Caco-2 (cell line): Measurements from ENCODE around the gene GABRR2. TPM values are rescaled to one million over a fixed set of nuclear protein-coding genes. Genes with fewer than 3 reads are reported as not detected.
A peak's percentile ranks its signal among the peaks of the same experiment; 100 is the strongest.

Experiments used
- BruUV-seq: library from RNA; stranded (reverse); fragments of 400-500 nt; replicated peaks from 2 replicates; lab custom pipeline; 2021; lab: Mats Ljungman, UMichigan
- CTCF ChIA-PET: fragments of 300-600 bp; sonication (Branson Sonifier 250); formaldehyde crosslinking; loops from one replicate; lab custom pipeline; 2022; ENCODE audit warnings: antibody characterized with exemption; lab: Charles Lee
- POLR2A ChIA-PET: fragments of 300-600 bp; sonication (Branson Sonifier 250); formaldehyde crosslinking; loops from one replicate; lab custom pipeline; 2022; ENCODE audit warnings: antibody characterized with exemption; lab: Charles Lee
- DNase-seq, 2 experiments: peaks; one replicate each; pipeline versions ENCODE4 v3.0.0 to v3.0.0-alpha.2; 2020 to 2022
- H3K27me3 ChIP-seq: replicated peaks from 2 replicates; pipeline ENCODE4 v1.6.0; 2011; ENCODE audit warnings: low read length; ENCODE audit not compliant: control insufficient read depth, insufficient read depth
- H3K36me3 ChIP-seq: 2 replicates; pipeline ENCODE4 v1.5.1; 2011; ENCODE audit warnings: low read length; ENCODE audit not compliant: control insufficient read depth, insufficient read depth
- H3K4me1 ChIP-seq: fragments of 250-450 bp; sonication (Bioruptor Pico); 2 replicates; pipeline ENCODE4 v1.5.1; 2020; ENCODE audit warnings: mild to moderate bottlenecking
- H3K4me3 ChIP-seq: 2 replicates; pipeline ENCODE4 v1.5.1; 2011; ENCODE audit warnings: low read depth, mild to moderate bottlenecking, control low read depth, low read length
- H3K9me3 ChIP-seq: fragments of 250-450 bp; sonication (Bioruptor Pico); 2 replicates; pipeline ENCODE4 v1.5.1; 2020; ENCODE audit warnings: mild to moderate bottlenecking, moderate library complexity
- H3K27ac Mint-ChIP-seq: one replicate; pipeline ENCODE4 v1.8.0; 2022; ENCODE audit warnings: mixed read lengths; ENCODE audit not compliant: unreplicated experiment
- H3K27me3 Mint-ChIP-seq: one replicate; pipeline ENCODE4 v1.8.0; 2022; ENCODE audit warnings: mixed read lengths; ENCODE audit not compliant: insufficient read depth, unreplicated experiment
- H3K36me3 Mint-ChIP-seq: one replicate; pipeline ENCODE4 v1.8.0; 2022; ENCODE audit warnings: mild to moderate bottlenecking, mixed read lengths; ENCODE audit not compliant: insufficient read depth, unreplicated experiment
- H3K4me1 Mint-ChIP-seq: one replicate; pipeline ENCODE4 v1.8.0; 2022; ENCODE audit warnings: low read depth, mixed read lengths; ENCODE audit not compliant: unreplicated experiment
- H3K4me3 Mint-ChIP-seq: one replicate; pipeline ENCODE4 v1.8.0; 2022; ENCODE audit warnings: mild to moderate bottlenecking, moderate library complexity, mixed read lengths; ENCODE audit not compliant: unreplicated experiment
- H3K9me3 Mint-ChIP-seq: one replicate; pipeline ENCODE4 v1.8.0; 2022; ENCODE audit warnings: mixed read lengths; ENCODE audit not compliant: unreplicated experiment
- CTCF ChIP-seq, 2 experiments: fragments of 200-600 bp in 1 of 2; IDR thresholded peaks; 1 replicate in 1 of 2; 2 replicates in 1 of 2; pipeline versions ENCODE4 v1.5.1 to v1.8.0; 2011 to 2022; ENCODE audit warnings: antibody characterized with exemption in 1 of 2, control low read depth in 1 of 2, inconsistent platforms in 1 of 2, low read depth in 1 of 2, low read length in 1 of 2, mild to moderate bottlenecking in 1 of 2, moderate library complexity in 1 of 2; ENCODE audit not compliant: insufficient read depth in 1 of 2, severe bottlenecking in 1 of 2, unreplicated experiment in 1 of 2
- intact Hi-C: fragments of 100-400 bp; cut with micrococcal nuclease; formaldehyde crosslinking; loops from one replicate; pipeline ENCODE4 v1.10.0; 2022; ENCODE audit not compliant: unreplicated experiment
- total RNA-seq: library from RNA; stranded (reverse); gene quantifications from 2 replicates; pipeline ENCODE4 v1.2.3, GENCODE V29; 2022

The GABRR2 gene
- total RNA-seq, 1 experiment from 2014 or later: 0.29 TPM

GRCh38 chr6:89350281-89350966 lies 35.3 kb upstream of the GABRR2 start:
- Mint-ChIP-seq H3K4me1 (peaks cover 31% of the 10 kb centered on the region), H3K27me3 (no peaks in the 10 kb centered on the region), H3K4me3 (peak overlapping the region; percentile 27), H3K36me3 (peaks cover 12% of the 10 kb centered on the region), H3K27ac (peak overlapping the region; percentile 7), H3K9me3 (no peaks in the 10 kb centered on the region)
- ChIA-PET POLR2A (interaction anchor here (0.6 kb wide), 1 partner anchor 52 kb away, joined by 4 read pairs; no protein-coding TSS in a partner anchor), CTCF (no interaction called here)
- no peak for DNase-seq
- no peak for TF ChIP-seq CTCF (IDR thresholded peaks at IDR 0.05; ENCODE audit: insufficient read depth in 1 of 2, low read depth in 1 of 2, low read length in 1 of 2, severe bottlenecking in 1 of 2, unreplicated experiment in 1 of 2)
- Histone ChIP-seq H3K4me1 (peaks cover 37% of the 10 kb centered on the region), H3K9me3 (no peaks in the 10 kb centered on the region), H3K27me3 (no peaks in the 10 kb centered on the region), H3K36me3 (no peaks in the 10 kb centered on the region), H3K4me3 (no peak overlapping the region)
- intact Hi-C loops: loop anchor here (5.0 kb wide), 1 partner anchor 38 kb away; no protein-coding TSS in a partner anchor
- BruUV-seq: no TSS peak

GRCh38 chr6:89348372-89348771 lies 33.3 kb upstream of the GABRR2 start:
- Mint-ChIP-seq H3K27ac (no peak overlapping the region), H3K27me3 (no peaks in the 10 kb centered on the region), H3K4me1 (peaks cover 31% of the 10 kb centered on the region), H3K36me3 (peaks cover 6% of the 10 kb centered on the region), H3K4me3 (no peak overlapping the region), H3K9me3 (no peaks in the 10 kb centered on the region)
- CTCF ChIA-PET: interaction anchor here (0.7 kb wide), 1 partner anchor 8 kb away, joined by 6 read pairs; no protein-coding TSS in a partner anchor
- H3K9me3 ChIP-seq: no peaks in the 10 kb centered on the region
- BruUV-seq: no TSS peak
- no peak for DNase-seq
- no peaks in the 10 kb centered on the region for H3K36me3 ChIP-seq
- TF ChIP-seq CTCF (IDR thresholded peaks at IDR 0.05; ENCODE audit: insufficient read depth in 1 of 2, low read depth in 1 of 2, low read length in 1 of 2, severe bottlenecking in 1 of 2, unreplicated experiment in 1 of 2): no peak
- H3K27me3 ChIP-seq: no peaks in the 10 kb centered on the region
- intact Hi-C loops: no loop called here
- H3K4me1 ChIP-seq: peaks cover 36% of the 10 kb centered on the region
- H3K4me3 ChIP-seq: no peak overlapping the region
- POLR2A ChIA-PET: no interaction called here

- no peak for DNase-seq
- peaks cover 34% of the 10 kb centered on the region for H3K4me1 ChIP-seq
- H3K36me3 ChIP-seq: no peaks in the 10 kb centered on the region
- H3K27me3 ChIP-seq: no peaks in the 10 kb centered on the region
- CTCF ChIA-PET: interaction anchor here (0.7 kb wide), 1 partner anchor 8 kb away, joined by 6 read pairs; no protein-coding TSS in a partner anchor
- Mint-ChIP-seq H3K4me3 (no peak overlapping the region), H3K36me3 (peaks cover 6% of the 10 kb centered on the region), H3K27me3 (no peaks in the 10 kb centered on the region), H3K4me1 (peaks cover 31% of the 10 kb centered on the region), H3K27ac (no peak overlapping the region), H3K9me3 (no peaks in the 10 kb centered on the region)
- no peak for TF ChIP-seq CTCF (IDR thresholded peaks at IDR 0.05; ENCODE audit: insufficient read depth in 1 of 2, low read depth in 1 of 2, low read length in 1 of 2, severe bottlenecking in 1 of 2, unreplicated experiment in 1 of 2)
- no TSS peak for BruUV-seq
- intact Hi-C loops: no loop called here
- H3K4me3 ChIP-seq: no peak overlapping the region
- H3K9me3 ChIP-seq: no peaks in the 10 kb centered on the region
- POLR2A ChIA-PET: interaction anchor here (0.5 kb wide), 1 partner anchor 12 kb away, joined by 3 read pairs; no protein-coding TSS in a partner anchor
Measured at GRCh38 chr6:89347825-89348224, 32.7 kb upstream of the GABRR2 start.
